Loucy (cell line): Measurements from ENCODE around the gene NGEF.

ENCODE experiments used
- H2AFZ ChIP-seq: fragments of 200-600 bp; sonication (generic); 2 replicates; pipeline ENCODE4 v1.6.0; 2016; ENCODE audit warnings: antibody characterized with exemption, mild to moderate bottlenecking, low read length, moderate library complexity
- H3F3A ChIP-seq: fragments of 200-600 bp; 2 replicates; pipeline ENCODE4 v1.6.0; 2016; ENCODE audit warnings: antibody characterized with exemption, low read depth, mild to moderate bottlenecking
- H3K27me3 ChIP-seq: fragments of 200-600 bp; sonication (generic); 2 replicates; pipeline ENCODE4 v1.6.1; 2014; ENCODE audit warnings: low read length, mild to moderate bottlenecking; ENCODE audit not compliant: insufficient read depth, poor library complexity, severe bottlenecking
- H3K36me3 ChIP-seq: fragments of 200-600 bp; sonication (generic); 2 replicates; pipeline ENCODE4 v1.6.1; 2016; ENCODE audit warnings: low read length; ENCODE audit not compliant: insufficient read depth
- H3K4me1 ChIP-seq: fragments of 200-600 bp; sonication (generic); 2 replicates; pipeline ENCODE4 v1.5.1; 2014; ENCODE audit warnings: low read length, mild to moderate bottlenecking; ENCODE audit not compliant: insufficient read depth, poor library complexity, severe bottlenecking
- H3K4me2 ChIP-seq: fragments of 200-600 bp; sonication (generic); 2 replicates; pipeline ENCODE4 v1.6.0; 2014; ENCODE audit warnings: antibody characterized with exemption, low read length, low read depth, mild to moderate bottlenecking; ENCODE audit not compliant: poor library complexity, severe bottlenecking
- H3K4me3 ChIP-seq: fragments of 200-600 bp; sonication (generic); 2 replicates; pipeline ENCODE4 v1.5.1; 2014; ENCODE audit warnings: low read length, mild to moderate bottlenecking, mixed read lengths; ENCODE audit not compliant: poor library complexity, severe bottlenecking
- H3K79me2 ChIP-seq: fragments of 200-600 bp; sonication (generic); 2 replicates; pipeline ENCODE4 v1.6.1; 2014; ENCODE audit warnings: low read length; ENCODE audit not compliant: insufficient read depth
- H3K9ac ChIP-seq: fragments of 200-600 bp; sonication (generic); 2 replicates; pipeline ENCODE4 v1.6.0; 2014; ENCODE audit warnings: mild to moderate bottlenecking, low read depth, low read length, moderate library complexity; ENCODE audit not compliant: poor library complexity, severe bottlenecking
- H3K9me2 ChIP-seq: fragments of 200-600 bp; sonication (generic); replicated peaks from 2 replicates; pipeline ENCODE4 v1.6.1; 2016; ENCODE audit warnings: low read depth, low read length, mixed read lengths
- H3K9me3 ChIP-seq: fragments of 200-600 bp; sonication (generic); 2 replicates; pipeline ENCODE4 v1.6.1; 2014; ENCODE audit warnings: mild to moderate bottlenecking, antibody characterized with exemption, low read length, low read depth; ENCODE audit not compliant: insufficient read depth
- H4K20me1 ChIP-seq: fragments of 200-600 bp; sonication (generic); 2 replicates; pipeline ENCODE4 v1.6.0; 2014; ENCODE audit warnings: antibody characterized with exemption, low read length, mild to moderate bottlenecking; ENCODE audit not compliant: insufficient read depth, poor library complexity, severe bottlenecking
- EZH2phosphoT487 ChIP-seq: fragments of 200-600 bp; IDR thresholded peaks from 2 replicates; pipeline ENCODE4 v1.6.1; 2018; ENCODE audit warnings: antibody characterized with exemption, mild to moderate bottlenecking, moderate library complexity, borderline replicate concordance
- TF ChIP-seq, protein P1 (sequence below): fragments of 200-600 bp; sonication (generic); conservative IDR thresholded peaks from 2 replicates; pipeline ENCODE4 v1.5.1; 2014; ENCODE audit warnings: mild to moderate bottlenecking, antibody characterized with exemption, low read length

Gene NGEF

DNA sequence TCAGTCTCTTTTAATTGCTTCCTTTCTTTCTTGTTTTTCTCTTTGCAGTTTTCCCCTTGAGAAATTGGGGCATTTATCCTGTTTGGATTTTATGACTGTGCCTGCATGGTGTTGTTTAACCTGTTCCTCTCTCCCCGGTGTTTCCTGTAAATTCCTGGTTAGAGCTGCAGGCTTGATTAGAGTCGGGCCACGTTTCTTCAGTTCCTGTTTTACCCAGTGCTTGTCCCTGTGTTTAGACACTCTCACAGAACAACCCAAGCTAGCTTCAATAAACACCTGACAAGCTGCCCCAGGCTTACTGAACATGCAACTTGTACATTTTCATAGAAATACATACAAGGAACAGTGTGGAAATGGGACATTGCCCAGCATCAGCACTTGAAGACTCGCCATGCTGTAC, 53.9 kb downstream of the NGEF start:
- Histone ChIP-seq H3K9ac (no peak overlapping the region), H3K9me2 (no peaks in the 10 kb centered on the region), H3K36me3 (no peaks in the 10 kb centered on the region), H3K27me3 (no peaks in the 10 kb centered on the region), H3K4me2 (no peak overlapping the region), H3K4me3 (no peak overlapping the region), H3K79me2 (no peaks in the 10 kb centered on the region), H3F3A (no peaks in the 10 kb centered on the region), H3K4me1 (no peaks in the 10 kb centered on the region), H2AFZ (no peak overlapping the region), H4K20me1 (no peaks in the 10 kb centered on the region), H3K9me3 (no peaks in the 10 kb centered on the region)
- TF ChIP-seq, protein P1, sequence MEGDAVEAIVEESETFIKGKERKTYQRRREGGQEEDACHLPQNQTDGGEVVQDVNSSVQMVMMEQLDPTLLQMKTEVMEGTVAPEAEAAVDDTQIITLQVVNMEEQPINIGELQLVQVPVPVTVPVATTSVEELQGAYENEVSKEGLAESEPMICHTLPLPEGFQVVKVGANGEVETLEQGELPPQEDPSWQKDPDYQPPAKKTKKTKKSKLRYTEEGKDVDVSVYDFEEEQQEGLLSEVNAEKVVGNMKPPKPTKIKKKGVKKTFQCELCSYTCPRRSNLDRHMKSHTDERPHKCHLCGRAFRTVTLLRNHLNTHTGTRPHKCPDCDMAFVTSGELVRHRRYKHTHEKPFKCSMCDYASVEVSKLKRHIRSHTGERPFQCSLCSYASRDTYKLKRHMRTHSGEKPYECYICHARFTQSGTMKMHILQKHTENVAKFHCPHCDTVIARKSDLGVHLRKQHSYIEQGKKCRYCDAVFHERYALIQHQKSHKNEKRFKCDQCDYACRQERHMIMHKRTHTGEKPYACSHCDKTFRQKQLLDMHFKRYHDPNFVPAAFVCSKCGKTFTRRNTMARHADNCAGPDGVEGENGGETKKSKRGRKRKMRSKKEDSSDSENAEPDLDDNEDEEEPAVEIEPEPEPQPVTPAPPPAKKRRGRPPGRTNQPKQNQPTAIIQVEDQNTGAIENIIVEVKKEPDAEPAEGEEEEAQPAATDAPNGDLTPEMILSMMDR = no peak
- TF ChIP-seq EZH2phosphoT487 = no peak

DNA sequence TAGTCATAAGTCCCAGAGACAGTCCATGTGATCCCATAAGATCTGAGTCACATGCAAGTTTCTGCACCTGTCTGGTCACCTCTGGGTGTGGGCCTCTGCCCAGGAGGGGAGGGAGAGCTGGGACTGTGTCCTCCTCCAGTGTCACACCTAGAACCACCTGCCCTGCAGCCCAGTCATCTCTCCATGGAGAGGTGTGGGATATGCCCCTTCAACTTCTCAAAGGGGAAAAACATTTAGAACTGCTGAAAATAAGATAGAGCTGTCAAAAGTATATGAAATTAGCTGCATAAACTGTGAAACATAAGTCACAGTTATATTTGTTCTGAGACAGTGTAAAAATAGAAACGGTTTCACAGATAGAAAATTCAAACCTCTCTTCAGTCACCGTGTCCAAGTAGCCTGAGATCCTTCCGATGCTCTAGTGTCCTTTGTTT, 55.4 kb downstream of the NGEF start:
- H3K4me1 ChIP-seq = no peaks in the 10 kb centered on the region
- no peak overlapping the region for H2AFZ ChIP-seq
- H3K36me3 ChIP-seq = no peaks in the 10 kb centered on the region
- H3K9ac ChIP-seq = no peak overlapping the region
- H3F3A ChIP-seq = no peaks in the 10 kb centered on the region
- no peaks in the 10 kb centered on the region for H3K79me2 ChIP-seq
- no peaks in the 10 kb centered on the region for H3K27me3 ChIP-seq
- H4K20me1 ChIP-seq = no peaks in the 10 kb centered on the region
- H3K9me3 ChIP-seq = no peaks in the 10 kb centered on the region
- no peak for TF ChIP-seq EZH2phosphoT487
- TF ChIP-seq, protein P1 = no peak
- no peak overlapping the region for H3K4me3 ChIP-seq
- H3K4me2 ChIP-seq = no peak overlapping the region
- H3K9me2 ChIP-seq = no peaks in the 10 kb centered on the region

DNA sequence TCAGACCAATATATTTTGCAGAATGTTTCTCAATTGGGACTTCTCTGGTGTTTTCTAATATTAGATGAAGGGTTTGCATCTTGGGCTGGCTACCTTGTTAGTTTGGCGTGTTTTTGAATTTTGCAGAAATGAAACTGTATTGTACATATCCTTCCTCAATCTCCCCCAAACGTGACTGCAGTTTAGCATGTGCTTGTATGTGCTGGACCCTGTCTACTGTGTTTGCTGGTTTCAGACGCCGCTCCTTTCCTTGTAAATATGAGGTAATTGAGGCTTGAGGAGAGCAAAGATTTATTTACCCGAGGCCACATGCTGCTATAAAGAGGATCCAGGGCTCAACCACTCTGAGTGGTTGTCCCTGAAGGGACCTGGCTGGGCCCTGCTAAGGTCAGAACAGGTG, 57.2 kb downstream of the NGEF start:
- no peaks in the 10 kb centered on the region for H3K9me3 ChIP-seq
- no peaks in the 10 kb centered on the region for H3K27me3 ChIP-seq
- H4K20me1 ChIP-seq = no peaks in the 10 kb centered on the region
- H3K36me3 ChIP-seq = no peaks in the 10 kb centered on the region
- TF ChIP-seq, protein P1 = no peak
- no peak for TF ChIP-seq EZH2phosphoT487
- no peaks in the 10 kb centered on the region for H3K79me2 ChIP-seq
- no peak overlapping the region for H3K9ac ChIP-seq
- no peaks in the 10 kb centered on the region for H3K4me1 ChIP-seq
- no peak overlapping the region for H2AFZ ChIP-seq
- H3K9me2 ChIP-seq = no peaks in the 10 kb centered on the region
- no peak overlapping the region for H3K4me2 ChIP-seq
- no peak overlapping the region for H3K4me3 ChIP-seq
- no peaks in the 10 kb centered on the region for H3F3A ChIP-seq
